ENCODE data around the gene FRG2C.
"Not testable (repeated sequence)": the region's sequence is repeated elsewhere in the genome, so short reads cannot be mapped to it uniquely, and the experiment has no call there.

DNA sequence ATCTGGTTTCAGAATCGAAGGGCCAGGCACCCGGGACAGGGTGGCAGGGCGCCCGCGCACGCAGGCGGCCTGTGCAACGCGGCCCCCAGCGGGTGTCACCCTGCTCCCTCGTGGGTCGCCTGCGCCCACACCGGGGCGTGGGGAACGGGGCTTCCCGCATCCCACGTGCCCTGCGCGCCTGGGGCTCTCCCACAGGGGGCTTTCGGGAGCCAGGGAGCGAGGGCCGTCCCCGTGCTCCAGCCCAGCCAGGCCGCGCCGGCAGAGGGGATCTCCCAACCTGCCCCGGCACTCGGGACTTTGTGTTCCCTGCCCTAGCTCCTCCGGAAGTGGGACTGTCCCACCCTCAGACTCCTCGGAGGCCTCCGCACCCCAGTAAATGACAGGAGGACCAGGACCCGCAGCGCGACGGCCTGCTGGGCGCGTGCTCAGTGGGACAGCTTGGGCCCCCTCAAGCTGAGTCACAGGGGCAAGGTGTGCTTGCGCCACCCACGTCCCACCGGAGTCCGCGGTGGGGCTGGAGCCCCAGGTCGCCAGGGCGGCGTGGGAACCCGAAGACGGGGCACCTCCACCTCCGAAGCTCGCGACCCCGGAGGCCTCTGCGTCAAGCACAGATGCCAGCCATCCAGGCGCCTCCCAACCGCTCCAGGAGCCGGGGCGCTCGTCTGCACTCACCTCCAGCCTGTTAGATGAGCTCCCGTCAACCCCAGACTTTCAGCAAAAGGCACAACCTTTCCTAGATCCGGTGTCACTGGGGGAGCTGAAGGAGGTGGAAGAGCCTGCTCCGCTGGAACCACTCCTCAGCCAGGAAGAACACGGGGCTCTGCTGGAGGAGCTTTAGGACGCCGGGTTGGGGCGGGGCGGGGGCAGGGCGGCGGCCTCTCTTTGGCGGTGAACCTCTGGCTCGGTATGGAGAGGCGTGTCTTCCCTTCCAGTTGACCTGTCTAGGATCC, 5.5 kb downstream of the FRG2C start:
- not testable (repeated sequence) for TF ChIP-seq POLR2A (IDR thresholded peaks at IDR 0.05)
- TF ChIP-seq, protein P1, sequence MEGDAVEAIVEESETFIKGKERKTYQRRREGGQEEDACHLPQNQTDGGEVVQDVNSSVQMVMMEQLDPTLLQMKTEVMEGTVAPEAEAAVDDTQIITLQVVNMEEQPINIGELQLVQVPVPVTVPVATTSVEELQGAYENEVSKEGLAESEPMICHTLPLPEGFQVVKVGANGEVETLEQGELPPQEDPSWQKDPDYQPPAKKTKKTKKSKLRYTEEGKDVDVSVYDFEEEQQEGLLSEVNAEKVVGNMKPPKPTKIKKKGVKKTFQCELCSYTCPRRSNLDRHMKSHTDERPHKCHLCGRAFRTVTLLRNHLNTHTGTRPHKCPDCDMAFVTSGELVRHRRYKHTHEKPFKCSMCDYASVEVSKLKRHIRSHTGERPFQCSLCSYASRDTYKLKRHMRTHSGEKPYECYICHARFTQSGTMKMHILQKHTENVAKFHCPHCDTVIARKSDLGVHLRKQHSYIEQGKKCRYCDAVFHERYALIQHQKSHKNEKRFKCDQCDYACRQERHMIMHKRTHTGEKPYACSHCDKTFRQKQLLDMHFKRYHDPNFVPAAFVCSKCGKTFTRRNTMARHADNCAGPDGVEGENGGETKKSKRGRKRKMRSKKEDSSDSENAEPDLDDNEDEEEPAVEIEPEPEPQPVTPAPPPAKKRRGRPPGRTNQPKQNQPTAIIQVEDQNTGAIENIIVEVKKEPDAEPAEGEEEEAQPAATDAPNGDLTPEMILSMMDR (IDR thresholded peaks at IDR 0.05) = not testable (repeated sequence)
